Activated CD4-positive, alpha-beta T cell treated with anti-CD3 and anti-CD28 coated beads for 48 hours (primary cell): ENCODE results near the gene ERCC4.

Experiments
- DNase-seq: peaks from one replicate; pipeline ENCODE4 v3.0.0-alpha.2; 2020

Gene ERCC4

DNA sequence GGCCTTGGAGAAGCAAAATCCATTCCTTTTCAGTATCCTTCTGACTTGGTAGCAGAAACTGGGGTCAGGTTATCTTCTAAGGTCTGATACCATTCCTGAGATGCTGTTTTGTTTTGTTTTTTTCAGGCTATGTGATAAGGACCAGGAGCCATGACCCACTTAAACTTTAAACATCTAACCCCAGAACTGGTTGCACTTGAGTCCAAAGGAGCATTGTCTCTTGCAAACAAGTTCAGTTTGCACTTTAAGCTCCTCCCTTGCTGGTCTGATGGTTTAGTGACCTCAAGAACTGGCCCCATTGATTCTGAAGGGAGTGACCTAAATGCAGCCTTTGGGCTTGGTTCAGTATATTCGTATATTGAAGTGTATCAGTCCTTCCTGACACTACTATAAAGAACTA is 75.2 kb downstream of the ERCC4 start:
- DNase-seq: no peak

DNA sequence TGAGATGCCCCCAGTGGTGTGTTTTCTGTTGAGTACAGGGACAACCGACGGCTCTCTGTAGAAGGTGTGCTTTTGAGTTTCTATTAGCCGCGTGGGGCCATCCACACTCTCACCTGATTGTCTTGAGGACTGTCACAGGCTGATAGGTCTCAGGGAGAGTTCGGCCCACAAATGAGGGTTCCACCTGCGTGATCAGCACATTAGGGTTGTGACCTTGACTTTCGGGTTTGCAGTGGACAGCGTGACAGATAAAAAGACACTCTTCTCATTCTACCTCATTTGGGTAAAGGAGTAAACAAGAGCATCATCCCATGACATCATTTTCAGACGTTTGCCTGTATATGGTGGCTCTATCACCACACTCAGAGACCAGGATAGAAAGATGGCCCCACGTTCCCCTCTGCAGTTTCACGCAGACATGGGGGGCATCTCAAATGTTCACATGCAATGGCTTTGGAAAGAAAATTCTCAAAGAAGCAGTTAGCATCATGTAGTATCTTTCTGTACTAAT is 76.9 kb downstream of the ERCC4 start:
- no peak for DNase-seq

DNA sequence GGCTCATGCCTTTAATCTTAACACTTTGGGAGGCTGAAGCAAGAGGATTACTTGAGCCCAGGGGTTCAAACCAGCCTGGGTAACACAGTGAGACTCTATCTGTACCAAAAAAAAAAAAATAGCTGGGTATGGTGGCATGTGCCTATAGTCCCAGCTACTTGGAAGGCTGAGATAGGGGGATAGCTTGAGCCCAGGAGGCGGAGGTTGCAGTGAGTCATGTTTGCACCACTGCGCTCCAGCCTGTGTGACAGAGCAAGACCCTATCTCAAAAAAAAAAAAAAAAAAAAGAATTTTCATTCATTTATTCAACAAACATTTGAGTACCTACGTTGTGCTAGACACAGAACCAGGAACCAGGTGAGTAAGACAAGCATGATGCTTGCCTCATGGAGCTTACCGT is 77.6 kb downstream of the ERCC4 start:
- no peak for DNase-seq

DNA sequence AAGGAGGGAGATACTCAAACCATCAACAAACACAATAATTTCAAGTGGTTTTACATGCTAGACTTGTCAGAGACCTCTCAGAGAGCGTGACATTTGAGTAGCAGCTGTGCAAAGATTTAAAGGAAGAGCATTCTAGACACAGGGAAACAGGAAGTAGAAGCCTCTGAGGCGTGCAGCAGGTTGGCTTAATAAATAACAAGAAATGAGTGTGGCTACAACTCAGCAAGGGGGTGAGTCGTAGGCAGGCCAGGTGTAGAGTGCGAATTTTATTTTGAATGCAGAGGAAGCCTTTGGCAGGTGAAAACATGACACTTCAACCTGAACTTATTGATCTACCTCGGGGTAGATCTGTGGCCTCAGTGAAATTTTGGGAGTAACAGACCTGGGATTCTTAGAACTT is 78.0 kb downstream of the ERCC4 start:
- no peak for DNase-seq

DNA sequence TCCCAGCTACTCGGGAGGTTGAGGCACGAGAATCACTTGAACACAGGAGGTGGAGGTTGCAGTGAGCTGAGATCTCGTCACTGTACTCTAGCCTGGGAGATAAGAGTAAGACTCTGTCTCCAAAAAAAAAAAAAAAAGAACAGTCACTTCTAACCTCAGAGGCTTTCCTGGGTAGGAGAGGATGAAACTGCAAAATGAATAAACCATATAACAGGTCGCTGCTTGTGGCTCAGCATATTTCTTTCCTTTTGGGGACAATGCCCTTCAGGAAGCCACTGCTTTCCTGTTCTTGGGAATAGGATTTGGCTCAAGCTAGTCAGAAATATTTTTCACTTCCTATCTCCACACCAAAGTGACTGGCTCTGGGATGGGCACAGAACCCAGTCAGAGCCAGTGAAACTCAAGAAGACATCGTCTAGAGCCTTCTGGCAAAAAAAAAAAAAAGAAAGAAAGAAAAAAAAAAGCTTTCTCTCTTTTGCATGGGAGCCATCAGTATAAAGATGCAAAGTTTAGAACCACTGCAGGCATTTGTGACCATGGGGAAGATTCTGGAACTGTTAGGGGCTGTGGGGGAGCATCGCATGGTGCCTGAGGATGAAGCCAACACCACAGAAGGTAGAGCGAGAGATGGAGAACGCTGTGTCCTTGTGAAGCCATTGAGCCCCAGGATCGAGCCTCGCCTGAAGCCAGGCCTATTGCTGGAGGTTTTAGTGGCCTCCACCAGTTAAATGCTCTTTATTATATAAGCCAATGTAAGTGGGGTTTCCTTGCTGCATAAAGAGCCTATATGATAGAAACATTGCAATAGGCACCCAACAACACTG is 79.3 kb downstream of the ERCC4 start:
- no peak for DNase-seq

DNA sequence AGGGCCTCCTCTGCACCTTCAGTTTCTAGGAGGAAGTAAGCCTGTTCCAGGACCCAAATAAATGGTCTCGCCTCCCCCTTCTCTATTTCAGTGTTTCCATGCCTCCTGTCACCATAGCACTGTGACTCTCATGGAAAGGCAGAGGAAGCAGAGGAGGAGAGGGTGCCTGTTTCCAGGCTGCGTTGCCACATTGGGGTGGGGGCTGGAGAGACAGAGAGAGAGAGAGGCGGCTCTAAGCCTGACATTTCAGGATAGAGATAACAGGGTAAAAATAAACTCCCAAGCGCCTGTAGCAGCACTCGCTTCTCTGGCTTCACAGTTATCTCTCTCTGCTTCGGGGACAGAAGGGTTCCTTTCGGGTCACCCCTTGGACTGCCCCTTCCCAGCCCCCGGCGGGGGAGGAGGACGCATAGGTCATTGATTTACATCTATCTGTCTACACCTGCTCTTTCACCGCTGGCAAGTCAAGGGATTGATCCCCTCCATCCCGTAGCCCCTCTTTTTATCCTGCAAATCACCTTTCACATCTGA is 80.0 kb downstream of the ERCC4 start:
- no peak for DNase-seq

DNA sequence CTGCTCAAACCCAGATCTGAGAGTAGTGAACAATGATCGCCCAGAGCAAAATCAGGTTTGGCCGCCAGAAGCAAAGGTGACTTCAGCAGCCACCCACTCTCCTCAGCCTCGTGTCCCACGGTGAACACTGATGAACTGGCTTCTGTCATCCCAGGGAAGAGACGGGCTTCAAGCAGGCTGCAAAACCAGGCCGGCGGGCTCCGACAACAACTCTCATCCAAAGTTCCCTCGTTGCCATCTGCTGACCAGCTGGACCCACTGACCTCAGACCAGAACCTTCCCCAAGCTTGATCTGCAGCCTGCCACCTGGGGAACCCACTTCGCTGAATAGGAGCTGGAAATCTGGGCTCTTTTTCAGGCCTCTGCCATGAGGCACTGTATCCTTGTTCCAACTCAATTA is 81.6 kb downstream of the ERCC4 start:
- no peak for DNase-seq
